Endometrial microvascular endothelial cells (primary cell): Measurements from ENCODE around the gene ITPR3. TPM values are rescaled to one million over a fixed set of nuclear protein-coding genes. Genes with fewer than 3 reads are reported as not detected.

Experiments used
- in situ Hi-C: cut with HindIII; loops from 2 replicates; pipeline ENCODE4 v1.10.0; 2017; ENCODE audit warnings: low sequenced_read_pairs, low pct_unique_long_range_greater_than_20kb; ENCODE audit errors: inconsistent ontology term
- total RNA-seq: library from RNA; depleted of rRNA; stranded (reverse); fragments of >200 nt; gene quantifications from one replicate; pipeline ENCODE4 v1.2.3, GENCODE V29; 2015; ENCODE audit errors: inconsistent ontology term

Gene ITPR3
- total RNA-seq, 1 donor from 2014 or later = 56.0 TPM

DNA sequence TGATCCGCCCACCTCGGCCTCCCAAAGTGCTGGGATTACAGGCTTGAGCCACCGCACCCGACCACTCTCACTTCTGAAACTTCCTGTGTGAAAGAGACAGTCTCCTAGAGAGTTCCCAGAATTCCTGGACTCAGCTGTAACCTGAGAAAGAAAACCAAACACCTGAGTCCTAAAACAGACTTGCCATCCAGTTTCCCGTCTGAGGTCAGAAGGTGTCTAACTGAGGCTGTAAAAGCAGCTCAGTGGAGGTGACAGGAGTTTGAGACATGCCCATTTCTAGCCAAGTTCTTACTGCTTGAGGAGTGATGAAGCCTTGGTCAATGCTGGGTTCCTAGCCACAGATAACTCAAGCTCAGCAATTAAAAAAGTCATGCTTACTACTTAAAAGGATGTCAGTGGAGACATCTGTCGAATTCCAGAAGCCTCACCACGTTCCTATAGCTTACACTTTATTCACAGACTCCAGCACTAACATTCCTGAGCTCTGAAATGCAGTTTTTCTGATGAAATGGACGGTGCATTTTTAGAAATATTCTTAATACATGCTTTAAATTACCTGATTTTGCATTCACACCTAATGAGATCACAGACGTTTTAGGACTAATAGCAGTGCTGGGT lies 84.3 kb downstream of the ITPR3 start:
- in situ Hi-C loops = no loop called here

DNA sequence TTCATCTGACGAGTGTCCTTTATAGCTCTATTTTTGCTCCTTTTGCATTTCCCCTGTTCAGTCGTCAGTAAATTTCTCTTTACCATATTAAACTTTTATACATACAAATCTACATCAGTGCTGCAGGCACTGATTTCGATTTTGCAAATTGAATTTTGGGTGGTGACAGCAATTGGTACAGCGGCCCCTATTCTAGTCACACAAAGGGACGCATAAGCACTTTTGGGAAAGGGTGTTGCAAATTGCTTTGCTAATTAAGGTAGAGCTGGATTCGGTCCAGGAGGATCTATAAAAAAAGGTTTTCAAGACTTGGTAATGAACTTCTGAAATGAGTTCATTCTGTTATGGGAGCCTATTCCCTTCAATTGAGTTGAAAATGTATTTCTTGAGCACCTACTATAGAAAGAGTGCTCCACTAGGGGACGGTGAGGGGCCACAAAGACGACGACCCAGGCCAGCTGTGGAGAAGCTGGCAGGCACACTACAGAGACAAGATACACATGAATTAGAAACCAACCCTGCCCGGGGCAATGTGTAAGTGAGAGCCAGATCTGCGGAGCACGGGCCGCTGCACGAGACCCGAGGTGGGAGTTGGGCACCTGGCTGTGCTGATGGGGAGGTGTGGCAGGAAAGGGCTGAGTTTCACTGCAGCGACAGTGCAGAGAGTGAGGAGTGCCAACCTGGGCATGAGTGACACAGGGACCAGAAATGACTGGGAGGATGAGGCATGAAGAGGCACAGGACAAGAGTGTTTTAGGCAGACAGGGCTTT lies 85.0 kb downstream of the ITPR3 start:
- in situ Hi-C loops = no loop called here

DNA sequence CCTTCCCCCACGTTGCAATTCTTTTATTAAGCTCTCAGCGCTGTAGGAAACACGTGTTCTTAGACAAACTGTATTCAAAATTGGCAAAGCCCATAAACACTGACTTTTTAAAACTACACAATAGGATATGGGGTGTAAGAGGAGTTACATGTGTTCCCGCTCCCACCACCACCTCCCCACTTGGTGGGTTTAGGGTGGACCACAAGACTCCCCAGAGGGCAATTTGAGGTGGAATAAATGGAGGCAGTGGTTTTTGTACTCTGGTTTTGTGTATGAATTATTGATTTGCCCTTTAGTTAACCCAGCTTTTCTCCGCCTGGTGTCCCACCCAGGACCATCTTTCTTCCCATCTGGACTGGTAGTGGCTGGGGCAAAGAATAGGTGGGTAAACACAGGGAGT lies 86.6 kb downstream of the ITPR3 start:
- in situ Hi-C loops = no loop called here

DNA sequence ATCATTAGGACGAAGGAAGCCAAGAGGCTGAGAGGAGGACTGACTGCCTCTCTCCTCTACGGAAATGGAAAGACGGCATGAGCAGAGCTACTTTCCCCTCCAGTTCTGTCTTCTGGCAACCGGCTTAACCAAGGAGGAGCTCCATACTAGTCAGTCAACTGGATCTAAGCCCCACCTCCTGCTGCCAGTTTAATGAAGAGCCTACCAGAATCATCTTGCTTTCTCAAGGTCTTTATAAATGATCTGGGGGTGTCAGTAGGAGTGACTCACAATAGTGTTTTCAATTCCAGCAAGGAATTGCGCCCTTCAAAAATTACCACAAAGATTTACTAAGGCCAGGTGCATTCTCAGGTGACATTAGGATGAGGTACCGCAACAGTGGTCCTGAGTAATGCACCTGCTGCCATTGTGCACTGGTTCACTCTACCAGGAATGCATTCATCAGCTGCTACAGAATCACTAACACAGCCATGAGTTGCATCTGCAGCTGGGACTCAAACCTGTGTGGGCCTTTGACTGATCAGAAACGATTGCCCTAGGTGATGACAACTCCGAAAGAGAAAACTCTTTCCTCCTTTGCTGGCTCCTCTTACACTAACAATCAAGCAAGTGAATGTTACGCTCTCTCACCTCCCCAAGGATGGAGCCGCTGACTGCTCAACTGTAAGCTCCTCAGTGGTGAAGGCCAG lies 87.5 kb downstream of the ITPR3 start:
- in situ Hi-C loops = no loop called here

DNA sequence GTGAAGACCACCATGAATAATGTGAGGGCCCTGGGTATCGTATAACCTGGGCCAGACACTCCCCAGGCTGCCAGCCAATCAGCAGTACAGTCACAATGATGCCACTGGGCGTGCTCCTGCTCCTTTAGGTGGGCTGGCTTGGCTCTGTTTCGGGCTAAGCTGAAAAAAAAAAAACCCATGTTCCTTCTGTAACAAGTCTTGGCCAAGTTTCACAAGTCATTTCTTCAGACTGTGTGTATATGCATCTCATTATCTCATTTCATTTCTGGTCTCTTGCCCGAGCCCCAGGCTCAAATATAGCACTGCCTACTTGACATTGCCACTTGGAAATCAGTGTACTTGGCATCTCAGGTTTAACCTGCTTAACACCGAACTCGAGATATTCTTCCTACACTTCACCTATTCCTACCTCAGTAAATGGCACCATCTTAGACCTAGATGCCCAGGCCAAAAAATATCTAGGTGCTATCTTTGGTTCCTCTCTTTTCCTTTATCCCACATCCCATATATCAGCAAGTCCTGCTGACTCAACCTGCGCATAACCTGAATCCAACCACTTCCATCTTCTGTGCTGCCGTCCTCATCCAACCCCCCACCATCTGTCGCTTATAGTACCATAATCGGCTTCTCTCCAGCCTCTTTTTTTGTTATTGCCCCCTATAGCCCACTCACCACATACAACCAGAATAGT lies 88.6 kb downstream of the ITPR3 start:
- in situ Hi-C loops = no loop called here

DNA sequence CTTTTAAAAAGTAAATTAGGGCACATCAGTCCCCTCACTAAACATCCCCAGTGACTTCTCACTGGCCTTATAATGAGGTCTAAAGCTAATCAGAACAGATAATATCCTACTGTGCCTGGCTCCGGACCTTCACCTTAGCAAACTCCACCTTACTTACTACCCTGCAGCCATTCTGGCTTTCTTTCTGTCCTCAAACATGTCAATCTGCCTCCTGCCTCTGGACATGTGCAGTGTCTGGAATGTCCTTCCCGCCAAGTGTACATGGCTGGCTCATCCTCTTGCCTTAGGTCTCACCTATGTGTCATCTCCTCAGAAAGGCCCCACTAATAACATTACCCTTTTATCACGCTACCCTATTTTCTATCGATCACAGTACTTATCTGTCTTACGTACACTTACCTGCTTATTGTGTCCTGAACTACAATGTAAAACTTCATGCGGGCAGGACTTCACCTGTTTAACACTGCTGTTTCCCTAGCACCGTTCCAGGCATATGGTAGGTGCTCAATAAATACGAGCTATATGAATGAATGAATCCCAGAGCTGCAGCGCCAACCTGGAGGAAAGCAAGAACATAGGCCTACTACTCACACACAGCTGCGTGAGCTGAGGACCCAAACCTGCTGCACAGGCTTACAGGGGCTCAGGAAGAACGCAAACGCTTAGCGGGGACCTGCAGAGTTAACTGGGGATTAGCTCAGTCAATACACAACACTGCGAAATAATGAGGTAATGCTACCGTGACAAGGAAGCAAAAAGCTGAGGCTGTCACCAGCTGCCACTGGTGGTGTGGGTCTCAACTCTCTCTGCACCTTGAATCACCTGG lies 89.4 kb downstream of the ITPR3 start:
- in situ Hi-C loops = no loop called here

DNA sequence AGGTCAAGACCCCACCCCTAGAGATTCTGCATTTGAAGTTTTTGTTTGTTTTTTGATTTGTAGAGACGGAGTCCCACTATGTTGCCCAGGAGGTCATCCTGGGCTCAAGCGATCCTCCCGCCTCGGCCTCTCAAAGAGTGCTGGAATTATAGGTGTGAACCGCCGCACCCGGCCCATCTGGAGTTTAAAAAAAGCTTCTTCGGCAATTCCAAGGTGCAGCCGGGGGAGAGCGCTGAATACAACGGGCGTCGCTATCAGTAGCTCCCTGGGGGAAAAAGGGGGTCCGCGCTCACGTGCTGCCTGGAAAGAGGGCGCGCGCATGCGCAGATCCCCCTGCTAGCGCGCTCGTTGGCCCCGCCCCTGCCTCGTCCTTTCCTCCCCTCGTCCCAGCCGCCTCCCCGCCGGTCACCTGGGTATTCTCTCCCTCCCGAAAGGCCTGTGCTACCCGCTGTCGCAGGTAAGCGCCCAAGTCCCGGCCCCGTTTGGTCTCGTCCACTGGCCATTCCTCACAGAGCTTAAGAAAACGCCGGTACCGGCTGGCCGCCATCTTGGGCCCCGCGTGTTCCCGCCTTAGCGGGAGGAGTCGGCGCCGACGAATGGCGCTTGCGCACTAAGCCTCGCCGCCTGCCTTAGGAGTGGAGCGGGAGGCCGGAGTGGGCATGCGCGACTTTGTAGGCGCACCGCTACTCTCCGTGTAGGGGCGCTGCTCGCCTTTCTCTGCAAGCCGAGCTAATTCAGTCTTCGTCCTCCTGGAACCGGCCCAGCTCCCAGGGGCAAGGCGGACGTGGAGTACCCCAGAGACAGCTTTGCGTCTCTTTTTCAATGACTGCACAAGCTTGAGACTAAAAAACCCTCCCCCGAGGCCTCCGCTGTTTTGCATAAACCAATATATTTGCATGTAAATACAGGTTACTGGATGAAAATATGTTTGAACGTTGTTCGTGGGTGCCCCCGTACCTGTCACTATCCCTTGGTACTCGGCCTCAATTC lies 90.3 kb downstream of the ITPR3 start, which contains the start of gene UQCC2:
UQCC2 (minus strand) TSS at position 561 of the 990 bp plus-strand sequence; CDS start at position 547, 14 bp downstream.
- in situ Hi-C loops = no loop called here

DNA sequence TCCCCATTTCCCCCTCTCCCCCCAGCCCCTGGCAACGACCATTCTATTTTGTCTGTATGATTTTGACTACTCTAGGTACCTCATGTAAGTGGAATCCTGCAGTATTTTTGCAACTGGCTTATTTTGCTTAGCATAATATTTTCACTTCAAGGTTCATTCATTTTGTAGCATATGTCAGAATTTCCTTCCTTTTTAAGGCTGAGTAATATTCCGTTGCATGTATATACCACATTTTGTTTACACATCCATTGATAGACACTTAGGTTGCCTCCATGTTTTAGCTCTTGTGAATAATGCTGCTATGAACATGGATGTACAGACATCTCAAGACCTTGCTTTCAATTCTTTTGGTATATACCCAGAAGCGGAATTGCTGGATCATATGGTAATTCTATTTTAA lies 91.8 kb downstream of the ITPR3 start:
- in situ Hi-C loops = no loop called here

DNA sequence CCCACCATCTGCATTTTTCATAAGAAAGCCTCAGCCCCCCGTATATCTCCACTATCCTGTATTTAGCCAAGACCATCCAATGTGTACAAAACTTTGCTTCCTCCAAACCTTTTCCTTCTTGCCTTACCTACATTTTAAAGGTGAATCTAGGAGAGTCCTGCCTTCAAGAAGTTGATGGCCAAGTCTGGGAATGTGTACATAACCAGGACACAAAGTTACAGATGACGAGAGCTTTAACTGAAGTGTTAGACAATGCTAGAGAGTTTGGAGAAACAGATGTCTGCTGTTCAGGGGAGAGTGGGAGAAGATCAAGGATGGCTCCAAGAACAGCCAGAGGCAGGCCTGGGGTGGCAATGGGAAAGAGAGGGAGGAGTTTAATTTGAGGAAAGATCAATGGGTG lies 92.7 kb downstream of the ITPR3 start:
- in situ Hi-C loops = no loop called here

DNA sequence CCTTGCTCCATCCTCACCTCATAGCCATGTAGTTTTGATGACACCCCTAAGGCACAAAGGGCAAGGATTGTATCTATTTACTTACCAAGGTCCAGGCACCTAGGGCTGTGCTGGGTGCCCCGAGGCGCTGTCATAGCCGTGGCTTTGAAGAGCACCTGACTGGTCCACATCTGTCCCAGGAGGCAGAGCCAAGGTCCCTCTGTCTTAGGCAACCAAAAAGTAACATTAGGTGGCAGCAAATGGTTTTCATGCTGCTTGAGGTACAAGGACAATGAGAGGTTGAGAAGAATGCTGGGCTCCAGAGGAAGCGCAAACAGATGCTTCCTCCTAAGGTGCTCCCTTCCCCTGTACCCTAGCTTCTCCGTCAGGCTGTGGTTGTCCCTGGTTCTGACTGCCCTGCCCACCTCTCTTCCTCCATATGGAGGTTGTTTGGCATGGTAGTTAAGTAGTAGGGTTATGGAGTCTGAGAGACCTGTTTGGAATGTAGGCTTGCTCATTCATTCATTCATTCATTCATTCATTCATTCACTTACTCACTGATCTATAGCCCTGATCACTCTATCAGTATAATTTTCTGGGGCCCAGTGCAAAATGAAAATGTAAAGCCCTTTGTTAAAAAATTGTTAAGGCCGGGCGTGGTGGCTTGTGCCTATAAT lies 93.4 kb downstream of the ITPR3 start:
- in situ Hi-C loops = no loop called here

DNA sequence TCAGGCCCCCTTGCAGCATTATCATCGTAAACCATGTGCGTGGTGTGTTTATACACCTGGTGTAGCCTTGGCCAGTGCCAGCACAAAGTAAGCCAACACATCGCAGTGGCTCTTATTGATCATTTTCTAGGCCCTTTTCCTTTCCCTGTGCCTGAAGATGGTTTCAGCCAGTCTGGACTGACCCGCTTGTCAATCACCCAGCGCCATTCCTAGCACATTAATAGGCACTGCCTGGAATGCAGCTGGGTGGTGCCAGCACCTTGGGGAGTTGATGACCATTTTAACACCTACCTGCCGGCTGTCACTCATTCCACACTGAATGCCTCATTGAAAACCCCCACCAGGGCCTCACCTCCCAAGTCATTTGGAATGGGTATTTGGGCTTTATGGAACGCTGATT lies 95.3 kb downstream of the ITPR3 start:
- in situ Hi-C loops = no loop called here

DNA sequence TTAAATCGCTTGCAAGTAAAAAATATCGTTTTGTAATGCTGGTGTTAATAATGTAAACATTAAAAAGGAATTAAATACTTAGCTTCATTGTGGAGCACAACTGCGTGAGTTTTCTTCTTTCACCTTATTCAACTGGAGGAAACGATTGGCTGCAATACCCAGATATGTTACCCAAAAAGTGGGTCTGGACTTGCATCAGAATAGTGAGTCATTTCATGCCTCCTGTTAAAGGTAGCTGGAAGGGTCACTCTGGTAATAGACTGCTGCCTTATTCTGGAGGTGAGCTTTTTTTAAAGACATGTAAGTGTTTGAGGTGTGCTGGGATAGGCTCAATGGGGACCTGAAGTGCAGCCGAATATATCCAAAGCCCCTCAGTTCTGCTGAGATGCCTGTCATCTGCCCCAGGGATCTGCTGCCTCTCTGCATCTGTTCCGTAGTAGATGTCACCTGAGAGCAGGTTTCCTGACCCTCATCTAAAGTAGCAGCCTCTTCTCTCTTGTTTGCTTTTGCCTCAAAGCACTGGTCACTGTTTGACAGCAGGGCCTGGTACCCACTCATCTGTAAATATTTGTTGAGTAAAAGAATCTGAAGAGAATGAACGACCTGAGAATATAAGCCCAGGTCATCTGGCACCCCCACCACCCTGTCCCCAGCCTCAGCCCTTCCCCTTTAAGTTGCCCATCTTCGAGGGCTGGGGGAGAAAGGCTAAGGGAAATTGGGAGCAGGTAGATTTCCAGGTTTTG lies 95.9 kb downstream of the ITPR3 start:
- in situ Hi-C loops = no loop called here

DNA sequence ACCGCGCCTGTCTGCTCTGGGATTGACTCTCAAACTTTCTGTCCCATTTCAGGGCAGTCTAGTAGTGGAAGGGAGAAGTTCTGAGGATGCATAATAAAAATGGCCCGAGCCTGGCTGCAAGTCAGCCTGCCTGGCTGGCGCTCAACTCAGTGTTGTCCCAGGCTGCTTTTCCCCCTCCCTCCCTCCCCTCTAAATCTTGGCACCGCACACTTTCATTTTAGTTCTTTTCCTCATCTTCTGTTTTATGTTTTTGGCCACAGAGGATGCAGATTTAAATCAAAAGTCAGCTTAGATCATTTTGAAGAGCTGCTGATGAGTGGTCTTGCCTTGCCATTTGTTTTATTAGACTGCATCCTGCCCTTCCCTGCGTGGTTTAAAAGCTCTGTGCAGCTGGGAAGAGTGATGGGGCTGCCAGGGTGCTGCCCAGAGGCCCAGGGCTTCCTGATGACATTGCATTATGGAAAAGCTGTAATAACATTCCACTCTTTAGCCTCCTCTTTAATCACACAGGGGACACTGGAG lies 96.9 kb downstream of the ITPR3 start:
- in situ Hi-C loops = no loop called here

DNA sequence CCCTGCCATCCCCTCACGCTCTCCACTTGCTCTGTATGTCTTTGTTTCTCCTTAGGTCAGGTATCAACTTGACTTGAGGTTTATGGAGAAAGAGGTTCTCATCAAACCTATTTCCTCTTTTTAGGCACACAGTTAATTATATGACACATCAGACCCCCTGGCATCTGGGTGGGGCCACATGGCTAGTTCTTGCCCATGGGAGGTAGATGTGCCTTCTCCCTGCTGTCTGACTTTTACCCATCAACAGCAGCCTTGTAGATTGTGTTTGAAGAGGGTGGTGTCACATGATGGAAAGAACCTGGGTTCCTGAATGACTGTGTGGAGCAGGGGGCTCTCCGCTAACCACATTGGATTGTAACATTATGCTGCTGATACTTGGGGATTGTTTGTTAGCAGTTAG lies 97.6 kb downstream of the ITPR3 start:
- in situ Hi-C loops = no loop called here

DNA sequence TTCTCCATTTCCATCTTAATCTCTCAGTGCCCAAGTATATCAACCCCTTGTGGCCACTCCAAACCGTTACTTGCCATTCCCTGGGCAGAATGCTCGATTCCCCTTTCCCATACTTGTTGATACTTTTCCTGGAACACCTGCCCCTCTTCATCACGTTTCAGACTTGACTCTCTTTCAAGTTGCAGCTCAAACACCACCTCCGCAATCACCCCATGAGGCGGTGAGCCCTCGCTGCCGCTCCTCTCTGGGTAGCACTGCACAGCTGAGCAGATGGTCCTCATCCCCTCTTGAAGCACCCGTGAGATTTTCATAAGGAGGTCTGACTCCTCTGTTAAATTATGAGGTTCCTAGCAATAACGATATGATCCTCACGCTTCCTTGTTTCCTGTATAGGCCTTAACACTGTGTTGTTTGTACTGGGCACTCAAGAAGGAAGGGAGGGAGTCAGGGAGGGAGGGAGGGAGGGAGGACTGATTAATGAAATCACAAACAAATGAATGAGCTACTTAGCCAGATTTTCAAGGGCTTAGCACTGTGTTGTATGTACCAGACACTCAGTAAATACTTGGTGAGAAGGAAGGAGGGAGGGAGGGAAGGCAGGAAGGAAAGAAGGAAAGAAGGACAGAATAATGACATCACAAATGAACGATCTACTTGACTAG lies 98.3 kb downstream of the ITPR3 start:
- in situ Hi-C loops = no loop called here

DNA sequence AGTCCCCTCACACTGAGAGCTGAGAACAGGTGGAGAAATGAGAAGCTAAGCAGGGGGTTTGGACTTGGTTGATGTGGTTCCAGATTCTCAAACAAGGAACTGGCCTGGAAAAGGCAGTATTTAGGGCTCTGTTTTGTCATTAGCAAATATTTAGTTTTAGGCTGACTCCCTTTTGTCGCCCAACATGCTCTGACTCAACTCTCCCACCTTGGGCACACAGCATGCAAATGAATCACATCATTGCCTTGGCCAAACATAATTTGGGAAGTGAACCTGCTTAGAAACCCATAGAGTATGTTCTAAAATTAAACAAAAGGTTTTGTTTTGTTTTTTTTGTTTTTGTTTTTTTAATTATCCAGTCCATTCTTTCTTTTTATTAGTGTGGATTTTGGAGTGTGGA lies 99.9 kb downstream of the ITPR3 start:
- in situ Hi-C loops = no loop called here
